Endothelial cell of umbilical vein (primary cell): ENCODE data around the gene PRXL2A. TPM values are rescaled to one million over a fixed set of nuclear protein-coding genes. Genes with fewer than 3 reads are reported as not detected.

Source experiments
- BruUV-seq: library from RNA; stranded (reverse); fragments of 400-500 nt; replicated peaks from 2 replicates; lab custom pipeline; 2021; lab: Mats Ljungman, UMichigan
- CTCF ChIA-PET: fragments of 300-600, 350-600 bp; sonication (Branson Sonifier 250); formaldehyde crosslinking; loops from one replicate; lab custom pipeline; 2021; ENCODE audit warnings: antibody characterized with exemption, inconsistent platforms; lab: Charles Lee
- POLR2A ChIA-PET: fragments of 300-600, 350-600 bp; sonication (Branson Sonifier 250); formaldehyde crosslinking; loops from one replicate; lab custom pipeline; 2021; ENCODE audit warnings: antibody characterized with exemption, inconsistent platforms; lab: Charles Lee
- DNase-seq: peaks from one replicate; pipeline ENCODE4 v3.0.0-alpha.2; 2011; ENCODE audit warnings: low read depth, low spot score
- FAIRE-seq: peaks from 2 replicates; lab custom pipeline; 2011; peaks lifted over from hg19 to GRCh38; lab: Jason Lieb, UNC
- H2AFZ ChIP-seq: 2 replicates; pipeline ENCODE4 v1.6.0; 2012; ENCODE audit warnings: low read depth, low read length, control low read depth, inconsistent platforms
- H3K27ac ChIP-seq: 2 replicates; pipeline ENCODE4 v1.5.1; 2011; ENCODE audit warnings: low read depth, mild to moderate bottlenecking, control low read depth, low read length, moderate library complexity; ENCODE audit not compliant: insufficient read depth
- H3K27me3 ChIP-seq, 2 experiments: 2 replicates each; pipeline versions ENCODE4 v1.6.0 to v1.6.1; 2011; ENCODE audit warnings: low read length in 2 of 2, mixed read lengths in 1 of 2; ENCODE audit not compliant: control insufficient read depth in 2 of 2, insufficient read depth in 2 of 2
- H3K36me3 ChIP-seq, 2 experiments: 2 replicates in 1 of 2; 3 replicates in 1 of 2; pipeline ENCODE4 v1.5.1; 2011; ENCODE audit warnings: low read length in 2 of 2, mild to moderate bottlenecking in 1 of 2, moderate library complexity in 1 of 2; ENCODE audit not compliant: control insufficient read depth in 2 of 2, insufficient read depth in 2 of 2; ENCODE audit errors: extremely low read depth in 1 of 2
- H3K4me1 ChIP-seq: 3 replicates; pipeline ENCODE4 v1.5.1; 2011; ENCODE audit warnings: mild to moderate bottlenecking, low read length; ENCODE audit not compliant: control insufficient read depth, insufficient read depth; ENCODE audit errors: extremely low read depth
- H3K4me2 ChIP-seq: 2 replicates; pipeline ENCODE4 v1.6.1; 2011; ENCODE audit warnings: low read length, control low read depth, mixed read lengths; ENCODE audit not compliant: insufficient read depth
- H3K4me3 ChIP-seq, 3 experiments: fragments of 200-600 bp in 1 of 3; sonication (generic), shearing (Covaris generic) in 1 of 3; replicated peaks in 1 of 3; 2 replicates each; pipeline ENCODE4 v1.5.1; 2011 to 2016; ENCODE audit warnings: control low read depth in 3 of 3, low read length in 3 of 3, mild to moderate bottlenecking in 2 of 3, inconsistent platforms in 1 of 3, low read depth in 1 of 3, moderate library complexity in 1 of 3; ENCODE audit not compliant: insufficient read depth in 1 of 3
- H3K79me2 ChIP-seq: 2 replicates; pipeline ENCODE4 v1.6.0; 2012; ENCODE audit warnings: low read length, inconsistent platforms; ENCODE audit not compliant: control insufficient read depth, insufficient read depth
- H3K9ac ChIP-seq: replicated peaks from 2 replicates; pipeline ENCODE3; 2011; ENCODE audit warnings: low read length, control low read depth; ENCODE audit not compliant: insufficient read depth; ENCODE audit errors: extremely low read depth
- H3K9me1 ChIP-seq: replicated peaks from 3 replicates; pipeline ENCODE4 v1.6.0; 2011; ENCODE audit warnings: mild to moderate bottlenecking, low read length; ENCODE audit not compliant: control insufficient read depth, insufficient read depth; ENCODE audit errors: extremely low read depth
- H3K9me3 ChIP-seq: replicated peaks from 2 replicates; pipeline ENCODE4 v1.5.1; 2012; ENCODE audit warnings: low read length, inconsistent platforms; ENCODE audit not compliant: control insufficient read depth, insufficient read depth
- H4K20me1 ChIP-seq: replicated peaks from 2 replicates; pipeline ENCODE3; 2011; ENCODE audit warnings: mild to moderate bottlenecking, low read length; ENCODE audit not compliant: control insufficient read depth, insufficient read depth; ENCODE audit errors: extremely low read depth
- GATA2 ChIP-seq: IDR thresholded peaks from 2 replicates; pipeline ENCODE4 v1.7.0; 2011; ENCODE audit warnings: low read depth, mild to moderate bottlenecking, moderate library complexity, mixed read lengths, low read length; ENCODE audit not compliant: insufficient read length, insufficient read depth
- POLR2A ChIP-seq: IDR thresholded peaks from 2 replicates; pipeline ENCODE4 v1.6.1; 2012; ENCODE audit warnings: low read depth, mild to moderate bottlenecking, control low read depth, low read length
- POLR2AphosphoS5 ChIP-seq: IDR thresholded peaks from 2 replicates; pipeline ENCODE4 v1.6.1; 2012; ENCODE audit warnings: low read depth, mild to moderate bottlenecking, control low read depth, low read length, moderate library complexity; ENCODE audit not compliant: insufficient read depth
- dilution Hi-C: fragments of 300-500 bp; cut with MboI; formaldehyde crosslinking; loops from one replicate; pipeline ENCODE4 v1.15.0; 2019; ENCODE audit warnings: low sequenced_read_pairs; ENCODE audit not compliant: extremely low pct_ligation_motif_present
- intact Hi-C: fragments of 100-400 bp; cut with micrococcal nuclease; formaldehyde crosslinking; loops from one replicate; pipeline ENCODE4 v1.10.0; 2022
- polyA plus RNA-seq, 4 experiments: library from polyadenylated mRNA; depleted of rRNA in 3 of 4; stranded (reverse) in 3 of 4; unstranded in 1 of 4; fragments of >200 nt; gene quantifications; 2 replicates each; pipeline versions ENCODE4 v1.2.1 to v1.2.3, GENCODE V29; 2011 to 2012; ENCODE audit warnings: missing spikeins in 1 of 4
- total RNA-seq: library from RNA; stranded (reverse); gene quantifications from 2 replicates; pipeline ENCODE4 v1.2.3, GENCODE V29; 2021
- TF ChIP-seq, protein P1 (sequence below), 2 donors: IDR thresholded peaks; 1 replicate in 1 of 2; 2 replicates in 1 of 2; pipeline ENCODE4 v1.5.1; 2011; ENCODE audit warnings: low read length in 2 of 2, mild to moderate bottlenecking in 2 of 2, moderate library complexity in 2 of 2, control low read depth in 1 of 2, inconsistent platforms in 1 of 2, low read depth in 1 of 2; ENCODE audit not compliant: insufficient read depth in 1 of 2; ENCODE audit errors: extremely low read depth in 1 of 2

Gene PRXL2A
- total and polyA plus RNA-seq, 2 donors (not counting 3 experiments of a cell fraction or from before 2014, with no cell fraction given) = 113 to 321 TPM

DNA sequence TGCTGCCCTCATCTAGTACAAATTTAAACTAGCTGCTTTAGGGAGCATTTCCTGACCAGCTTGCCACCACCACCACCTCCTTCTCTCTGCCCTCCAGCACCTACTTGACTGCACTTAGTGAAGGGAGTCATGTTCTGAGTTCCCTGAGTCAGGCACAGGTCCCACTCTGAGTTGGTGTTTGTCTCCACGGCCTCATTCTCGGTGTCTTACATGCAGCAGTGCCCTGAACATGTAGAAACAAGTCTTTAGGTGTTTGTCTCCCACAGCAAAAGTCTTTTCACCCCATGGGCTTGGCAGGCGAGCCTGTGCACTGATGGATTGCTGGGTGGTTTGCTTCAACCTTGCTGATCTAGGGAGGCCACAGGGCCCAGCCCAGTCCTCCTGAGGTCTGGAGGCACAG, 62.6 kb downstream of the PRXL2A start:
- dilution Hi-C loops = no loop called here
- no peak for FAIRE-seq
- H3K27ac ChIP-seq = peak overlapping the region; percentile 48

GRCh38 chr10:80471715-80472233, 63.4 kb downstream of the PRXL2A start:
- H3K9me3 ChIP-seq = no peaks in the 10 kb centered on the region
- peaks cover 100% of the 10 kb centered on the region for H3K79me2 ChIP-seq
- BruUV-seq = no TSS peak
- no peak for FAIRE-seq
- DNase-seq = no peak
- H3K4me2 ChIP-seq = peak overlapping the region; percentile 40
- no peak for TF ChIP-seq GATA2
- TF ChIP-seq, protein P1, sequence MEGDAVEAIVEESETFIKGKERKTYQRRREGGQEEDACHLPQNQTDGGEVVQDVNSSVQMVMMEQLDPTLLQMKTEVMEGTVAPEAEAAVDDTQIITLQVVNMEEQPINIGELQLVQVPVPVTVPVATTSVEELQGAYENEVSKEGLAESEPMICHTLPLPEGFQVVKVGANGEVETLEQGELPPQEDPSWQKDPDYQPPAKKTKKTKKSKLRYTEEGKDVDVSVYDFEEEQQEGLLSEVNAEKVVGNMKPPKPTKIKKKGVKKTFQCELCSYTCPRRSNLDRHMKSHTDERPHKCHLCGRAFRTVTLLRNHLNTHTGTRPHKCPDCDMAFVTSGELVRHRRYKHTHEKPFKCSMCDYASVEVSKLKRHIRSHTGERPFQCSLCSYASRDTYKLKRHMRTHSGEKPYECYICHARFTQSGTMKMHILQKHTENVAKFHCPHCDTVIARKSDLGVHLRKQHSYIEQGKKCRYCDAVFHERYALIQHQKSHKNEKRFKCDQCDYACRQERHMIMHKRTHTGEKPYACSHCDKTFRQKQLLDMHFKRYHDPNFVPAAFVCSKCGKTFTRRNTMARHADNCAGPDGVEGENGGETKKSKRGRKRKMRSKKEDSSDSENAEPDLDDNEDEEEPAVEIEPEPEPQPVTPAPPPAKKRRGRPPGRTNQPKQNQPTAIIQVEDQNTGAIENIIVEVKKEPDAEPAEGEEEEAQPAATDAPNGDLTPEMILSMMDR (IDR thresholded peaks at IDR 0.05; ENCODE audit: extremely low read depth in 1 of 2, insufficient read depth in 1 of 2, low read depth in 1 of 2, low read length in 2 of 2) = no peak
- peaks cover 2% of the 10 kb centered on the region for H4K20me1 ChIP-seq
- intact Hi-C loops = no loop called here
- no peak overlapping the region for H2AFZ ChIP-seq
- no peak overlapping the region for H3K9ac ChIP-seq
- H3K9me1 ChIP-seq = no peaks in the 10 kb centered on the region
- dilution Hi-C loops = no loop called here
- no peak overlapping the region for H3K4me3 ChIP-seq
- peaks cover 82% of the 10 kb centered on the region for H3K4me1 ChIP-seq
- H3K27ac ChIP-seq = peak overlapping the region; percentile 48
- ChIA-PET CTCF (interaction anchor here (1.1 to 37.4 kb wide), 6 partner anchors 12 to 34 kb away, joined by 3 to 1118 read pairs (median 8); no protein-coding TSS in a partner anchor), POLR2A (no interaction called here)
- H3K36me3 ChIP-seq = peaks cover 12 to 20% of the 10 kb centered on the region in 2 experiments
- H3K27me3 ChIP-seq = no peaks in the 10 kb centered on the region

More for the DNA sequence above, 62.6 kb downstream of the PRXL2A start:
- TF ChIP-seq POLR2A (no peak), POLR2AphosphoS5 (peak; percentile 5)
- Histone ChIP-seq H3K9me3 (no peaks in the 10 kb centered on the region), H3K4me3 (no peak overlapping the region), H3K4me2 (no peak overlapping the region), H3K4me1 (peaks cover 88% of the 10 kb centered on the region), H3K36me3 (peaks cover 9 to 19% of the 10 kb centered on the region in 2 experiments), H3K9me1 (no peaks in the 10 kb centered on the region), H4K20me1 (peaks cover 2% of the 10 kb centered on the region), H3K27me3 (no peaks in the 10 kb centered on the region), H2AFZ (no peak overlapping the region), H3K9ac (no peak overlapping the region), H3K79me2 (peaks cover 100% of the 10 kb centered on the region)
- intact Hi-C loops = no loop called here
- BruUV-seq = no TSS peak
- CTCF ChIA-PET = interaction anchor here (1.1 to 37.4 kb wide), 3 partner anchors 11 to 35 kb away, joined by 3 to 1118 read pairs (median 13); no protein-coding TSS in a partner anchor
- POLR2A ChIA-PET = no interaction called here
- DNase-seq = no peak
